ENCODE data around the gene ABHD12B.

DNA sequence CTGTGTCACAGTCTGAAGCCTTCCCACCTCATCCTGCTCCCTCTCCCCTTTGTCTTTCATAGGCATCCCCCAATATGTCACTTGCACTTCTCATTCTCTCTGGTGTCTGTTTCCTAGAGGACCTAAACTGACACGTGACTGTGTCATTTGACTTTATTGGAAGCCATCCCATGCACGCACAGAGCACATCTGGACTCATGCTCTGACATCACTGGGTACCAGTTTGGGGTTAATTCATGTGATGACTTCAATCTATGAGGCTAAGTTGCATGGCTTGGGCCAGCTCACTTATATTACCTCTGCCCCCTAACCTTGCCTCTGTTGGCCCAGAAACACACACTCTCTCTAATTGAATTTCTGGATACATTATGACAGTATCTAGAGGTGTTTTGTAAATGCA lies 51.0 kb downstream of the ABHD12B start:
- TF ChIP-seq, protein P1, sequence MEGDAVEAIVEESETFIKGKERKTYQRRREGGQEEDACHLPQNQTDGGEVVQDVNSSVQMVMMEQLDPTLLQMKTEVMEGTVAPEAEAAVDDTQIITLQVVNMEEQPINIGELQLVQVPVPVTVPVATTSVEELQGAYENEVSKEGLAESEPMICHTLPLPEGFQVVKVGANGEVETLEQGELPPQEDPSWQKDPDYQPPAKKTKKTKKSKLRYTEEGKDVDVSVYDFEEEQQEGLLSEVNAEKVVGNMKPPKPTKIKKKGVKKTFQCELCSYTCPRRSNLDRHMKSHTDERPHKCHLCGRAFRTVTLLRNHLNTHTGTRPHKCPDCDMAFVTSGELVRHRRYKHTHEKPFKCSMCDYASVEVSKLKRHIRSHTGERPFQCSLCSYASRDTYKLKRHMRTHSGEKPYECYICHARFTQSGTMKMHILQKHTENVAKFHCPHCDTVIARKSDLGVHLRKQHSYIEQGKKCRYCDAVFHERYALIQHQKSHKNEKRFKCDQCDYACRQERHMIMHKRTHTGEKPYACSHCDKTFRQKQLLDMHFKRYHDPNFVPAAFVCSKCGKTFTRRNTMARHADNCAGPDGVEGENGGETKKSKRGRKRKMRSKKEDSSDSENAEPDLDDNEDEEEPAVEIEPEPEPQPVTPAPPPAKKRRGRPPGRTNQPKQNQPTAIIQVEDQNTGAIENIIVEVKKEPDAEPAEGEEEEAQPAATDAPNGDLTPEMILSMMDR (conservative IDR thresholded peaks at IDR 0.05) = no peak
- TF ChIP-seq EZH2 (IDR thresholded peaks at IDR 0.05; ENCODE audit: low read depth) = no peak

Measured in PC-9 (cell line).